Measurements from ENCODE around the gene CCNL2.
"Not testable (repeated sequence)": the region's sequence is repeated elsewhere in the genome, so short reads cannot be mapped to it uniquely, and the experiment has no call there.

Gene CCNL2

GRCh38 chr1:1399187-1399871 lies at the start of gene CCNL2:
CCNL2 (minus strand) TSS chr1:1399335; CDS start chr1:1399306, 29 bp downstream.
- DNase-seq (ENCODE audit: extremely low read depth in 1 of 2, low read depth in 1 of 2), result peak; percentile 97 to 99

- not testable (repeated sequence) for DNase-seq (ENCODE audit: extremely low read depth in 1 of 2, low read depth in 1 of 2)
Observed at GRCh38 chr1:1446631-1447030, 47.5 kb upstream of the CCNL2 start.

GRCh38 chr1:1442069-1442770 lies 43.1 kb upstream of the CCNL2 start:
- DNase-seq (ENCODE audit: extremely low read depth in 1 of 2, low read depth in 1 of 2), result no peak

GRCh38 chr1:1441002-1441888 lies 42.1 kb upstream of the CCNL2 start:
- peak in 1 of 2 donors; percentile 37 for DNase-seq (ENCODE audit: extremely low read depth in 1 of 2, low read depth in 1 of 2)

GRCh38 chr1:1440262-1441001 lies 41.3 kb upstream of the CCNL2 start:
- no peak for DNase-seq (ENCODE audit: extremely low read depth in 1 of 2, low read depth in 1 of 2)

- no peak for DNase-seq (ENCODE audit: extremely low read depth in 1 of 2, low read depth in 1 of 2)
Observed at GRCh38 chr1:1439546-1440261, 40.6 kb upstream of the CCNL2 start.

- no peak for DNase-seq (ENCODE audit: extremely low read depth in 1 of 2, low read depth in 1 of 2)
Observed at GRCh38 chr1:1438531-1439381, 39.6 kb upstream of the CCNL2 start.

- no peak for DNase-seq (ENCODE audit: extremely low read depth in 1 of 2, low read depth in 1 of 2)
Observed at GRCh38 chr1:1437904-1438376, 38.8 kb upstream of the CCNL2 start.

- DNase-seq (ENCODE audit: extremely low read depth in 1 of 2, low read depth in 1 of 2), result no peak
Observed at GRCh38 chr1:1437033-1437903, 38.1 kb upstream of the CCNL2 start.

- DNase-seq (ENCODE audit: extremely low read depth in 1 of 2, low read depth in 1 of 2), result no peak
Observed at GRCh38 chr1:1436630-1437032, 37.5 kb upstream of the CCNL2 start.

GRCh38 chr1:1435911-1436629 lies 36.9 kb upstream of the CCNL2 start:
- no peak for DNase-seq (ENCODE audit: extremely low read depth in 1 of 2, low read depth in 1 of 2)

- DNase-seq (ENCODE audit: extremely low read depth in 1 of 2, low read depth in 1 of 2), result peak in 1 of 2 donors; percentile 54
Observed at GRCh38 chr1:1435106-1435903, 36.2 kb upstream of the CCNL2 start, which contains the start of gene VWA1. VWA1 (plus strand) TSS chr1:1435690; CDS start chr1:1435749, 59 bp downstream.

- no peak for DNase-seq (ENCODE audit: extremely low read depth in 1 of 2, low read depth in 1 of 2)
Observed at GRCh38 chr1:1434824-1435105, 35.6 kb upstream of the CCNL2 start.

GRCh38 chr1:1434131-1434823 lies 35.1 kb upstream of the CCNL2 start:
- DNase-seq (ENCODE audit: extremely low read depth in 1 of 2, low read depth in 1 of 2), result no peak

GRCh38 chr1:1433804-1434130 lies 34.6 kb upstream of the CCNL2 start:
- no peak for DNase-seq (ENCODE audit: extremely low read depth in 1 of 2, low read depth in 1 of 2)

Data from activated CD8-positive, alpha-beta memory T cell treated with anti-CD3 and anti-CD28 coated beads for 1 hour (primary cell).